CD4-positive, alpha-beta T cell treated with Interferon gamma for 1 hour (primary cell): ENCODE results near the gene KIF26B.

Source experiments
- DNase-seq: peaks from one replicate; pipeline ENCODE4 v3.0.0-alpha.2; 2020

The KIF26B gene

GRCh38 chr1:245365095-245366020 lies 210.6 kb downstream of the KIF26B start:
- no peak for DNase-seq

- no peak for DNase-seq
Observed at GRCh38 chr1:245366886-245367285, 212.1 kb downstream of the KIF26B start.

GRCh38 chr1:245370175-245370825 lies 215.5 kb downstream of the KIF26B start:
- DNase-seq, result no peak

- DNase-seq, result no peak
Observed at GRCh38 chr1:245370905-245371581, 216.3 kb downstream of the KIF26B start.

GRCh38 chr1:245373131-245373530 lies 218.3 kb downstream of the KIF26B start:
- DNase-seq, result no peak

- no peak for DNase-seq
Observed at GRCh38 chr1:245375789-245376460, 221.1 kb downstream of the KIF26B start.

GRCh38 chr1:245377854-245378253 lies 223.1 kb downstream of the KIF26B start:
- no peak for DNase-seq

GRCh38 chr1:245378311-245378722 lies 223.5 kb downstream of the KIF26B start:
- no peak for DNase-seq

- no peak for DNase-seq
Observed at GRCh38 chr1:245378745-245379144, 224.0 kb downstream of the KIF26B start.

- DNase-seq, result no peak
Observed at GRCh38 chr1:245380790-245381535, 226.2 kb downstream of the KIF26B start.

- no peak for DNase-seq
Observed at GRCh38 chr1:245382981-245383380, 228.2 kb downstream of the KIF26B start.

- DNase-seq, result no peak
Observed at GRCh38 chr1:245383396-245384330, 228.9 kb downstream of the KIF26B start.

- DNase-seq, result no peak
Observed at GRCh38 chr1:245386297-245386971, 231.6 kb downstream of the KIF26B start.

GRCh38 chr1:245388687-245389086 lies 233.9 kb downstream of the KIF26B start:
- no peak for DNase-seq

- DNase-seq, result no peak
Observed at GRCh38 chr1:245389873-245390272, 235.1 kb downstream of the KIF26B start.

GRCh38 chr1:245390975-245391374 lies 236.2 kb downstream of the KIF26B start:
- DNase-seq, result no peak

- DNase-seq, result no peak
Observed at GRCh38 chr1:245393694-245394093, 238.9 kb downstream of the KIF26B start.

GRCh38 chr1:245395680-245396079 lies 240.9 kb downstream of the KIF26B start:
- no peak for DNase-seq

GRCh38 chr1:245396615-245397014 lies 241.8 kb downstream of the KIF26B start:
- no peak for DNase-seq

GRCh38 chr1:245397771-245398170 lies 243.0 kb downstream of the KIF26B start:
- DNase-seq, result no peak
